ENCODE data around the gene RNF220.
"Not testable (repeated sequence)": the region's sequence is repeated elsewhere in the genome, so short reads cannot be mapped to it uniquely, and the experiment has no call there.

The RNF220 gene

GRCh38 chr1:44496541-44497171 lies 91.6 kb downstream of the RNF220 start:
- no peak for DNase-seq (ENCODE audit: low read depth)

- DNase-seq (ENCODE audit: low read depth): no peak
Observed at GRCh38 chr1:44497422-44498170, 92.5 kb downstream of the RNF220 start.

GRCh38 chr1:44499306-44499705 lies 94.3 kb downstream of the RNF220 start:
- no peak for DNase-seq (ENCODE audit: low read depth)

GRCh38 chr1:44500181-44501046 lies 95.4 kb downstream of the RNF220 start:
- DNase-seq (ENCODE audit: low read depth): no peak

- no peak for DNase-seq (ENCODE audit: low read depth)
Observed at GRCh38 chr1:44501047-44501890, 96.2 kb downstream of the RNF220 start.

- DNase-seq (ENCODE audit: low read depth): not testable (repeated sequence)
Observed at GRCh38 chr1:44502823-44503222, 97.8 kb downstream of the RNF220 start.

GRCh38 chr1:44503625-44504024 lies 98.6 kb downstream of the RNF220 start:
- no peak for DNase-seq (ENCODE audit: low read depth)

GRCh38 chr1:44505210-44505993 lies 100.3 kb downstream of the RNF220 start:
- DNase-seq (ENCODE audit: low read depth): no peak

GRCh38 chr1:44507490-44508396 lies 102.7 kb downstream of the RNF220 start:
- no peak for DNase-seq (ENCODE audit: low read depth)

- no peak for DNase-seq (ENCODE audit: low read depth)
Observed at GRCh38 chr1:44508397-44508745, 103.3 kb downstream of the RNF220 start.

GRCh38 chr1:44511363-44511762 lies 106.3 kb downstream of the RNF220 start:
- DNase-seq (ENCODE audit: low read depth): no peak

GRCh38 chr1:44511769-44512168 lies 106.7 kb downstream of the RNF220 start:
- no peak for DNase-seq (ENCODE audit: low read depth)

GRCh38 chr1:44512313-44512885 lies 107.3 kb downstream of the RNF220 start:
- DNase-seq (ENCODE audit: low read depth): no peak

- no peak for DNase-seq (ENCODE audit: low read depth)
Observed at GRCh38 chr1:44513111-44513510, 108.1 kb downstream of the RNF220 start.

- DNase-seq (ENCODE audit: low read depth): no peak
Observed at GRCh38 chr1:44514673-44515072, 109.6 kb downstream of the RNF220 start.

- no peak for DNase-seq (ENCODE audit: low read depth)
Observed at GRCh38 chr1:44515416-44515815, 110.4 kb downstream of the RNF220 start.

- no peak for DNase-seq (ENCODE audit: low read depth)
Observed at GRCh38 chr1:44519035-44519676, 114.1 kb downstream of the RNF220 start.

GRCh38 chr1:44521378-44522080 lies 116.5 kb downstream of the RNF220 start:
- DNase-seq (ENCODE audit: low read depth): no peak
